Superior temporal gyrus (tissue), 1 donor: ENCODE measurements around the gene GLT8D2.

Experiments
- DNase-seq: peaks from one replicate; pipeline ENCODE4 v3.0.0-alpha.2; 2016; ENCODE audit errors: extremely low spot score

GLT8D2 gene

DNA sequence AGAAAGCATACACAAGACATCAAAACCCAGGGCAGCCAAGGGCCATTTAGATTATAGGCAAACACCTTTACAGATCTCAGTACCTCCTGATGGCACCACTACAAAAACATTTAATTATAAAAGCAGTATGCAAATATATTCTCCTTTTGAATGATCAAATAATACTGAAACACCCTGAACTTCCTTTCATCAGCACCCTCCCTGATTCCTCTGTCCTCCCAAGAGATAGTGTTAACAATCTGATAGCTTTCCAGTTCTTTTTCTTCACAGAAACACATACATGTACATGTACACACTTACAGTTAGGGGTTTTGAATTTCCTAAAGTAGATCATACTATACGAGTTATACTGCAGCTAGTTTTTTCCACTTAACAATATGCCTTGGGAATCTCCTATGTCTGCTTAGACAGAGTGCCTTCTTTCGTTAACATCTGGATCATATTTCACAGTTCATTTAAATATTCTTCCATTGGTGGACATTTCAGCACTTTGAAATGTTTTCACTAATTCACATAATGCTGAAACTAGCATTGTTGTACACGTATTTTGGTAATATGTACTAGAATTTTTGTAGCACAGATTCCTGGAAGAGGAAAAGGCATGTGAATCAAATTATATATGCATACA, 49.1 kb downstream of the GLT8D2 start:
- no peak for DNase-seq

DNA sequence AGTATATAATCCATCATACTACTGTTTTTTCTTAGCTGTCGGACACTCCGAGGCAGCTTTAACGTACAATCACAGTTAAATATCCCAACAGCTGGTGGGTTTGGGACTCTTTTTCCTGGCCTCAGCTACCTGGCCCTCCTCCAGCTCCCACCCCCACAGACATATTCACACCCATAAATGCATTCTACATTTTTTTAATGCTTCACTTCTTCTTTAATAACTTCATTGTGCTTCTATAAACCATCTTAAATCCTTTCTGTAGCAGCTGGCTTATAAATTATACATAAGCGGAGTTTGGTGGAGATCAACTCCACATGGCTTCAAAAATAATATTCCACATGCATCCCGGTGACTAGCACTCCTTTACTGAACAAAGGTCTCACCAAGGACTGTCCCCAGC, 51.0 kb downstream of the GLT8D2 start:
- DNase-seq: no peak

DNA sequence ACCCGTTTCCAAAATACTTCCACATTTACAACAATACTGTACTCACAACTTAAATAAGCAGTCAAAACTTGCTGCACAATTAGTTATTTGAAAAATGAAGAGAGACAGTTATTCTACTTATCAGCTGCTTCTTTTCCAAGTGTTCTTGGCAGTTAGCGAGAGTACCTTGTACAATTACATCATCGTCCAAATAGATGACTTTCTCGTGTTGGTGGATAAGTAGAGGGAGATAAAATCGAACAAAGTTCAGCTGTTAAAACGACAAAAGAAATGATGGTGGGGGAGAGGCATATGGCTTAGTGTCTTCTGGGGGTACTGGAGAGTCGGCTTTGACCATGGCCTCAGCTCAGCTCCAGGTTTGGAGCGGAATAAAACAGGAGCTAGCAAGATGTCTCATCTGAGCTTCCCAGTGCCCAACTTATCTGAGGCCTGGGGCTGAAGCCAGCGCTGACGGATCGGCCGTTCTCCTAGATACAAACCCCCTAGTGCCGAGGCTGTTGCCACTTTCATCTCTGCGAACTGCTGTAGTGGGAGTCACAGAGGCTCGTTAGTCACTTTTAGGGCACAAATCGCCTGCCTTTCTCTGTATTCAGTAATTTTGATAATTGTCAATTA, 52.6 kb downstream of the GLT8D2 start:
- DNase-seq: no peak

DNA sequence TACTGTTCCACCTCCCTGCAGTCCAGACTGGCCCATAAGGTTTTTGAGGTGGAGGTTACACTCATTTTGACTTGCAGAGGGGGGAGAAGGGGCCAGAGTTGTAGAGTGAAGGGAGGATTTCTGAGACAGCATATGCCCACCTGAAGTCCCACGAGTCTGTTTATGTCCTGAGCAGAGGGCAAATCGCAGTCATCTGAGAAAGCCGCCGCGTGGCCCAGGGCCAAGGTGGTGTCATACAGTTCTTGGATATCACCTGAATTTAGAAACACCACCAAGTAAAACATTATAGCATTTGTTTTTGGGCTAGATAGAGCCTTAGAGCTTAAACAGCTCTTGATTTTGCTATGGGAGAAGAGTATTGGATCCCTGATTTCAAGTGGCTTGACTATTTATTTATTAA, 53.4 kb downstream of the GLT8D2 start:
- no peak for DNase-seq

DNA sequence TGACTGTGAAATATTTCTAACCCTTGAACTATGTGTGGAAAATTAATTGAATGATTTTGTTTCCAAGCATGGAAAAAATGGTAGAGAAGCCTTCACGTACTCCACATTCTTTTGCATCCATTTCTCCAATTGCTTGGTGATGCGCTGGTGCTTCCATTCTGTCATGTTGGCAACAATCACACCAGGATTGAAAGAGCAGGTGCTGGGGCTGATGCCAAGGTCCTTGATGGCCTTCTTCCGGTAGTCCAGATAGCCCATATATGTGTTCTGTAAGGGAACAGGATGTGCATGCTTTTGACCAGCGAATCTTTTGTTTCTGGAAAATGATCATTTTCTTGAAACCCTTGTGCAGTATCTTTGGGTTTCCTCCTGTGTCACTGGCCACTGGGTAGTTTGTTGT, 55.8 kb downstream of the GLT8D2 start:
- no peak for DNase-seq

GRCh38 chr12:103986829-103987228, 63.2 kb downstream of the GLT8D2 start:
- DNase-seq: no peak

GRCh38 chr12:103978384-103978982, 71.5 kb downstream of the GLT8D2 start:
- no peak for DNase-seq

GRCh38 chr12:103975368-103975767, 74.6 kb downstream of the GLT8D2 start:
- DNase-seq: no peak

- DNase-seq: no peak
Measured at GRCh38 chr12:103973909-103974308, 76.1 kb downstream of the GLT8D2 start.

- no peak for DNase-seq
Measured at GRCh38 chr12:103969391-103969790, 80.6 kb downstream of the GLT8D2 start.

- no peak for DNase-seq
Measured at GRCh38 chr12:103966736-103967135, 83.3 kb downstream of the GLT8D2 start.

DNA sequence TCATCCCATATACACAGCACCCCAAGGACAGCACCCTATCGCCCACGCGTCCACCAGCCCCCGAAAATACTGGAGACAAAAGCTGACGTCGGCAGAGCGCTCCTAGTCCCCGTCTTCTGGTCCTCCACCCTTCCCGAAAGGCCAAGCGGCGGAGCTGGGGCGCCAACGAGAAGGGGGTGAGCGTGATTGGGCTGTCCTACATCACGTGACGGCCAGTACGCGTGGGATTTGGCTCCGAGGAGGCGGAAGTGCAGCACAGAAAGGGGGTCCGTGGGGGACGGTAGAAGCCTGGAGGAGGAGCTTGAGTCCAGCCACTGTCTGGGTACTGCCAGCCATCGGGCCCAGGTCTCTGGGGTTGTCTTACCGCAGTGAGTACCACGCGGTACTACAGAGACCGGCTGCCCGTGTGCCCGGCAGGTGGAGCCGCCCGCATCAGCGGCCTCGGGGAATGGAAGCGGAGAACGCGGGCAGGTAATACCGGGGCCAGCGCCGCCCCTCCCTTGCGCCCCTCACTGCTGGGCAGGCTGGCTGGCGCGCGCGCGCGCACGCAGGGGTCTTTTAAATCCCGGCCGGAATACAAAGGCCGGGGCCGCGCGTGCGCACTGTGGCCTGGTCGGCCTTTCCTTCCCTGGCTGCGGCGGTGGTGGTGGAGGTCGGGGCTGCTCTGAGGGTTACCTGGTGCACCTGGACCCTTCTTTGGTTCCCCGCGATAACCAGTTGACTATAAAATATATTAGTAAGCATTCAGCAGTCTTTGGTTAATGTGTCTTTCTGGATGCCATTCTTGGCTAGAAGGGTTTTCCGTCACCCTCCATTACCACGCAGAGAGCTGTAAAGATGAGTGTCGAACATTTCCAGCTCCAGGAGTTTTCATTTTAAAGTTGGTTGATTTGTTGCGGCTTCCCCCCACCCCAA, 84.1 kb downstream of the GLT8D2 start, which contains the start of gene TDG:
TDG (plus strand) TSS at position 283 of the 915 bp plus-strand sequence; CDS start at position 449, 166 bp downstream.
- peak; percentile 99 for DNase-seq

GRCh38 chr12:103965255-103965589, 84.8 kb downstream of the GLT8D2 start:
- DNase-seq: no peak

DNA sequence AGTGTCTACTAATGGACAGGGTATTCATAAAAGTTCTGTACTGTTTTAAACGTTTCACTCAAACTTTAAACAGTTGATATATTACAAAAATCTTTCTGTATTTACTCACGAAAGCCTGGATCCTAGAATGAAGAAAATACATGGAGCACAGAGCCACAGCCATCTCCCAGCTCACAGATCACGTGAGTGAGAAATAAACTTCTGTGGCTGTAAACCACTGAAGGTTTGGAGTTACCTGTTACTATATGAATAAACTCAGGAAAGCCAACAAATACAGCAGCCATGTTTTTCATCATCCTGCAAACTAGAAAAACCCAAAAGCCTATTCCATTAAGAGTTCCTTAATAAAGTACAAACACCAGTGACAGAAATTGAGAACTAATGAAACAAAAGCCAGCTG, 85.2 kb downstream of the GLT8D2 start:
- DNase-seq: peak; percentile 23

- no peak for DNase-seq
Measured at GRCh38 chr12:103962493-103962892, 87.5 kb downstream of the GLT8D2 start.

DNA sequence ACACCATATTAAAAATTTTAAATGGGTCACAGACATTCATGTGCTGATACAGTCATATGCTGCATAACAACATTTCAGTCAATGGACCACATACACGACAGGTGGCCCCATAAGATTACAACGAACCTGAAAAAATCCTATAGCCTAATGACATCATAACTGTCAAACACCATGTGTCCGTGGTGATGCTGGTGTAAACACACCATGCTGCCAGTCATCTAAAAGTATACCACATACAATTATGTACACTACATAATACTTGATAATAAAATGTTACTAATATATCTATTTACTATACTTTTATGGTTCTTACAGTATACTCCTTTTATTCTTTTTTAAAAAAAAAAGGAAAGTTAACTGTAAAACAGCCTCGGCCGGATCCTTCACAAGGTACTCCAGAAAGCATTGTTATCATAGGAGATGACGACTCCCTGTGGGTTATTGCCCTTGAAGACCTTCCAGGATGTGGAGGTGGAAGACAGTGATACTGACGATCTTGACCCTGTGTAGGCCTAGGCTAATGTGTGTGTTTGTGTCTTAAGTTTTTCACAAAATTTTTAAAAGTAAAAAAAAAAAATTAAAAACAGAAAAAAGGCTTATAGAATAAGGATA, 89.3 kb downstream of the GLT8D2 start:
- no peak for DNase-seq

- DNase-seq: no peak
Measured at GRCh38 chr12:103958621-103959020, 91.4 kb downstream of the GLT8D2 start.

GRCh38 chr12:103957865-103958388, 92.1 kb downstream of the GLT8D2 start:
- no peak for DNase-seq

GRCh38 chr12:103956509-103957027, 93.4 kb downstream of the GLT8D2 start:
- DNase-seq: no peak

DNA sequence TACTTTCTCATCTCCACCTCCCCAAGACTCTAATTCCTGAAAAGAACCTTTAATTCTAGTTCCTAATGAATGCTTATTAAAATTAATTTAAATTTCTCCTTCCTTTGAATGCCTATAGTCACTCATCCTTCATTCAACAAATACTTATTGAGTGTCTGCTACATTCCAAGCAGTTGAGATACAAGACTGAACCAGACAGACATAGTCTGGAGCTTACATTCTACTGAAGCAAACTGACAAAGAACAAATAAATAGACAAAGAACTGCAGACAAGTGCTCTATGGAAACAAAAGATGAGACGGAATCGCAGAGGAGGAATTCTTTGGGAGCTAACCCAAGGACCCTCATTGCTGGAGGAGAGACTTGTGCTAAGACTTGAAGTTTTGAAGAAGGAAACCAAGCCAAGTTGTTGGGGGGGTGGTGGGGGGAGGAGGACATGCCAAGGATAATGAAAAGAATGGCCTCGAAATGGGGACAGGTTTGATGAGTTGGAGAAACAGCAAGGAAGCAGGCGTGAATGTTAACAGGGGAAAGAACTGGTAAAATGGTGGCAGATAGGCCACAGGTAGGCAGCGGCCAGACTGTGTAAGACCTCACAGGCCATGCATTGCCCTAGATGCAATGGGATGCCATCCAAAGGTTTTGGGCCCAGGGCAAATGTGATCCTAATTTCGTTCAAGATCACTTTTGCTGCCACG, 94.0 kb downstream of the GLT8D2 start:
- DNase-seq: no peak

DNA sequence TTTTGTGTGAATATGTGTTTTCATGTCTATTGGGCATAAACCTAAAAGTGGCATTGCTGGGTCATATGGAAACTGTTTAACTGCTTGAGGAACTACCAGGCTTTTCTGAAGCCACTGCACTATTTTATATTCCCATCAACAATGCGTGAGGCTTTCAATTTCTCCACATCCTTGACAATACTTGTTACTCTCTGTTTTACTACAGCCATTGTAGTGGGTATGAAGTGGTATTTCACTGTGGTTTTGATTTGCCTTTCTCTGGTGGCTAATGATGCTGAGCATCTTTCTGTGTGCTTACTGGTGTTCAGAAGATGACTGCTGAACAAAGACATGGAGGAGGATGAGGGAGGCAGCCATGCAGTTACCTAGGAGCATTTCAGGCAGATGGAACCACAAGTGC, 97.5 kb downstream of the GLT8D2 start:
- DNase-seq: no peak
